Mammary epithelial cell (primary cell): ENCODE data around the gene WNT7B.

Experiments
- EZH2 ChIP-seq: IDR thresholded peaks from 2 replicates; pipeline ENCODE4 v1.6.1; 2012; ENCODE audit warnings: low read length, inconsistent platforms, borderline replicate concordance
- TF ChIP-seq, protein P1 (sequence below), 2 donors: IDR thresholded peaks in 1 of 2; conservative IDR thresholded peaks in 1 of 2; 2 replicates each; pipeline ENCODE4 v1.5.1; 2011 to 2012; ENCODE audit warnings: inconsistent platforms in 2 of 2, low read length in 2 of 2, mild to moderate bottlenecking in 2 of 2, control low read depth in 1 of 2, low read depth in 1 of 2; ENCODE audit not compliant: insufficient read depth in 1 of 2; ENCODE audit errors: extremely low read depth in 1 of 2

DNA sequence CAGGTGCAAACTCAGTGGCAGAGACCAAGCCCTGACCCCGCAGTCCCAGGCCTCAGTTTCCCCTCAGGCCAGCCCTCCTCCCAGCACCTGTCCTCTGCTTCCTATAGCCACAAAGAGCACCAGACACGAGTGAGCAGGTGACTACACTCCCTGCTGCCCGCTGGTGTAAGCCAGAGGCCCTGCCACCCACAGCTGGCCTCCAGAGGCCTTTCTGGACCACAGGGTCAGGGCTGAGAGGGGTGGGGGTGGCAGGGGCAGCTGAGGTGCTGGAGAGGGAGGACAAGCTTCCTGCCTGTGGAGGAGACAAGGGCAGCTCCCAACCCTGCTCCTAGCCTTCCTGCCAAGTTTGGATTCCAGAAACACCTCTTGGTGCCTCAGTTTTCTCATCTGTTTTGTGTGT is 31.3 kb upstream of the WNT7B start:
- no peak for TF ChIP-seq EZH2
- TF ChIP-seq, protein P1, sequence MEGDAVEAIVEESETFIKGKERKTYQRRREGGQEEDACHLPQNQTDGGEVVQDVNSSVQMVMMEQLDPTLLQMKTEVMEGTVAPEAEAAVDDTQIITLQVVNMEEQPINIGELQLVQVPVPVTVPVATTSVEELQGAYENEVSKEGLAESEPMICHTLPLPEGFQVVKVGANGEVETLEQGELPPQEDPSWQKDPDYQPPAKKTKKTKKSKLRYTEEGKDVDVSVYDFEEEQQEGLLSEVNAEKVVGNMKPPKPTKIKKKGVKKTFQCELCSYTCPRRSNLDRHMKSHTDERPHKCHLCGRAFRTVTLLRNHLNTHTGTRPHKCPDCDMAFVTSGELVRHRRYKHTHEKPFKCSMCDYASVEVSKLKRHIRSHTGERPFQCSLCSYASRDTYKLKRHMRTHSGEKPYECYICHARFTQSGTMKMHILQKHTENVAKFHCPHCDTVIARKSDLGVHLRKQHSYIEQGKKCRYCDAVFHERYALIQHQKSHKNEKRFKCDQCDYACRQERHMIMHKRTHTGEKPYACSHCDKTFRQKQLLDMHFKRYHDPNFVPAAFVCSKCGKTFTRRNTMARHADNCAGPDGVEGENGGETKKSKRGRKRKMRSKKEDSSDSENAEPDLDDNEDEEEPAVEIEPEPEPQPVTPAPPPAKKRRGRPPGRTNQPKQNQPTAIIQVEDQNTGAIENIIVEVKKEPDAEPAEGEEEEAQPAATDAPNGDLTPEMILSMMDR (conservative IDR thresholded peaks at IDR 0.05 in 1 of 2, IDR thresholded peaks at IDR 0.05 in 1 of 2; ENCODE audit: extremely low read depth in 1 of 2, insufficient read depth in 1 of 2, low read depth in 1 of 2, low read length in 2 of 2): no peak
